HepG2 (cell line): ENCODE measurements around the gene CIBAR2. TPM values are rescaled to one million over a fixed set of nuclear protein-coding genes. Genes with fewer than 3 reads are reported as not detected.

ENCODE experiments used
- ATF7-NPFF ChIP-seq: sonication (generic); formaldehyde crosslinking; IDR thresholded peaks from 2 replicates; pipeline ENCODE4 v1.8.1; 2023; ENCODE audit warnings: mild to moderate bottlenecking, low read depth, missing genetic modification reagents, moderate library complexity
- FOXJ3 ChIP-seq: sonication (generic); formaldehyde crosslinking; IDR thresholded peaks from 2 replicates; pipeline ENCODE4 v1.4.0; 2020; ENCODE audit warnings: missing genetic modification reagents, mild to moderate bottlenecking, borderline replicate concordance
- KDM6A ChIP-seq: IDR thresholded peaks from 2 replicates; pipeline ENCODE4 v1.6.1; 2016; ENCODE audit warnings: low read depth
- MED1 ChIP-seq: sonication (generic); formaldehyde crosslinking; IDR thresholded peaks from 2 replicates; pipeline ENCODE4 v1.4.0; 2020; ENCODE audit warnings: missing genetic modification reagents
- NFKB2 ChIP-seq: sonication (generic); formaldehyde crosslinking; IDR thresholded peaks from 2 replicates; pipeline ENCODE4 v1.4.0; 2020; ENCODE audit warnings: missing genetic modification reagents, borderline replicate concordance
- NFKBIZ ChIP-seq: IDR thresholded peaks from 2 replicates; pipeline ENCODE4 v1.6.1; 2018; ENCODE audit warnings: missing genetic modification reagents, missing compliant biosample characterization
- RORA ChIP-seq: sonication (generic); formaldehyde crosslinking; IDR thresholded peaks from 2 replicates; pipeline ENCODE4 v1.5.0; 2020; ENCODE audit warnings: mild to moderate bottlenecking, missing genetic modification reagents, moderate library complexity
- RXRB ChIP-seq: IDR thresholded peaks from 2 replicates; pipeline ENCODE4 v1.6.1; 2016; ENCODE audit warnings: borderline replicate concordance, missing genetic modification reagents, missing compliant biosample characterization
- SAFB2 ChIP-seq: sonication (generic); formaldehyde crosslinking; IDR thresholded peaks from 2 replicates; pipeline ENCODE4 v1.5.1; 2020; ENCODE audit warnings: missing genetic modification reagents, low read depth, mild to moderate bottlenecking, borderline replicate concordance
- SAP130 ChIP-seq: IDR thresholded peaks from 2 replicates; pipeline ENCODE4 v1.6.1; 2016; ENCODE audit warnings: low read depth
- SOX6 ChIP-seq, 2 experiments: fragments of 450-650 bp in 1 of 2; sonication (generic) in 1 of 2; formaldehyde crosslinking in 1 of 2; IDR thresholded peaks; 2 replicates each; pipeline versions ENCODE4 v1.4.0 to v1.6.1; 2017 to 2020; ENCODE audit warnings: antibody characterized with exemption in 1 of 2, mild to moderate bottlenecking in 1 of 2, missing genetic modification reagents in 1 of 2
- ZMYM3 ChIP-seq: sonication (generic); formaldehyde crosslinking; IDR thresholded peaks from 2 replicates; pipeline ENCODE4 v1.5.1; 2020; ENCODE audit warnings: mild to moderate bottlenecking, missing genetic modification reagents
- ZNF253 ChIP-seq: sonication (generic); formaldehyde crosslinking; IDR thresholded peaks from 2 replicates; pipeline ENCODE4 v1.8.0; 2022; ENCODE audit warnings: mild to moderate bottlenecking, missing genetic modification reagents, borderline replicate concordance
- ZNF282 ChIP-seq: fragments of 450-650 bp; IDR thresholded peaks from 2 replicates; pipeline ENCODE4 v1.6.1; 2018; ENCODE audit not compliant: partially characterized antibody
- ZNF292 ChIP-seq: sonication (generic); formaldehyde crosslinking; IDR thresholded peaks from 2 replicates; pipeline ENCODE4 v1.8.1; 2022; ENCODE audit warnings: mild to moderate bottlenecking, low read depth, missing genetic modification reagents, borderline replicate concordance
- ZNF747 ChIP-seq: sonication (generic); formaldehyde crosslinking; IDR thresholded peaks from 2 replicates; pipeline ENCODE4 v1.8.1; 2023; ENCODE audit warnings: missing genetic modification reagents, mild to moderate bottlenecking, borderline replicate concordance
- ZNF792 ChIP-seq: IDR thresholded peaks from 2 replicates; pipeline ENCODE4 v1.6.1; 2016
- ZNF83 ChIP-seq: sonication (generic); formaldehyde crosslinking; IDR thresholded peaks from 2 replicates; pipeline ENCODE4 v1.4.0; 2020; ENCODE audit warnings: missing genetic modification reagents, mild to moderate bottlenecking, borderline replicate concordance
- polyA plus RNA-seq, 8 experiments: library from polyadenylated mRNA; depleted of rRNA in 3 of 8; stranded (reverse) in 7 of 8; unstranded in 1 of 8; fragments of >200 nt; fragmentation: Illumina TruSeq in 4 of 8; extraction: Trizol in 4 of 8; gene quantifications; 2 replicates each; pipeline versions ENCODE4 v1.2.1 to v1.2.3, GENCODE V29; 2011 to 2016; ENCODE audit warnings: low read depth in 4 of 8, missing spikeins in 1 of 8, mixed read lengths in 1 of 8; ENCODE audit not compliant: insufficient read depth in 1 of 8
- total RNA-seq, 5 experiments: library from RNA; depleted of rRNA; stranded (reverse); fragments of >200 nt; fragmentation: Illumina TruSeq; extraction: Trizol; gene quantifications; 2 replicates each; pipeline ENCODE4 v1.2.3, GENCODE V29; 2016; ENCODE audit warnings: low read depth in 1 of 5
- TF ChIP-seq, protein P1 (sequence below): sonication (generic); formaldehyde crosslinking; IDR thresholded peaks from 2 replicates; pipeline ENCODE4 v1.5.1; 2020; ENCODE audit warnings: mild to moderate bottlenecking, missing genetic modification reagents, borderline replicate concordance
- TF ChIP-seq, protein P2 (sequence below): sonication (generic); formaldehyde crosslinking; IDR thresholded peaks from 2 replicates; pipeline ENCODE4 v1.4.0; 2020; ENCODE audit warnings: missing genetic modification reagents
- TF ChIP-seq, protein P3 (sequence below): sonication (generic); formaldehyde crosslinking; conservative IDR thresholded peaks from 2 replicates; pipeline ENCODE4 v1.8.0; 2022; ENCODE audit warnings: low read depth, missing genetic modification reagents
- TF ChIP-seq, protein P4 (sequence below): IDR thresholded peaks from 2 replicates; pipeline ENCODE4 v1.6.1; 2016; ENCODE audit warnings: mild to moderate bottlenecking
- TF ChIP-seq, protein P5 (sequence below), 2 experiments: sonication (generic) in 1 of 2; formaldehyde crosslinking in 1 of 2; IDR thresholded peaks; 2 replicates each; pipeline versions ENCODE4 v1.4.0 to v1.6.1; 2018 to 2020; ENCODE audit warnings: missing genetic modification reagents in 2 of 2, borderline replicate concordance in 1 of 2, low read depth in 1 of 2, mild to moderate bottlenecking in 1 of 2, missing biosample characterization in 1 of 2

Gene CIBAR2
- total and polyA plus RNA-seq, 2 of the 13 experiments (the other 11 are each of a cell fraction or from before 2014, with no cell fraction given): not detected

DNA sequence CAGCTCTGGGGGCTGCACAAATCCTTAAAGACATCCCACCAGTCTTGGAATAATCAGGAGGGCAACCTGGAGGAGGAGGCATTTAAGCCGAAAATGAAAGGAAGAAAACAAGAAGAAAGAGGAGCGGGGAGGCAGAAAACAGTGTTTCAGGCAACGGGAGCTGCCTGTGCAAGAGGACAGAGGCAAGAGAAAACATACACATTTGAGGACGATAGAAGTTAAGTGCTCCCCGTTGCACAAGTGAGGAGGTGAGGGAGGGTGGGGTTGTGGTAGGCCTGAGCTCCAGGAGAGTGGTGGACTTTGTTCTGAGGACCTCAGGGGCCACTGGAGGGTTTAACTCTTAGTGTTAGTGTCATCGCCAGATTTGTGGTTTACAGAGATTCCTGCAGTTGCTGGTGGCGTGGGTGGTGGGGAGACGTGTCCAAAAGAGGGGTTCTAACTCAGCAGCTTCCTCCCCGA is 27.6 kb upstream of the CIBAR2 start (continued):
- no peak for TF ChIP-seq ZNF83
- no peak for TF ChIP-seq ZNF747 (CRISPR knock-in tag)
- no peak for TF ChIP-seq FOXJ3
- peak; percentile 77 for TF ChIP-seq SAP130 (CRISPR knock-in tag)
- TF ChIP-seq MED1 (CRISPR knock-in tag): peak; percentile 41; the same call in 1 of the 2 replicates
- TF ChIP-seq, protein P1, sequence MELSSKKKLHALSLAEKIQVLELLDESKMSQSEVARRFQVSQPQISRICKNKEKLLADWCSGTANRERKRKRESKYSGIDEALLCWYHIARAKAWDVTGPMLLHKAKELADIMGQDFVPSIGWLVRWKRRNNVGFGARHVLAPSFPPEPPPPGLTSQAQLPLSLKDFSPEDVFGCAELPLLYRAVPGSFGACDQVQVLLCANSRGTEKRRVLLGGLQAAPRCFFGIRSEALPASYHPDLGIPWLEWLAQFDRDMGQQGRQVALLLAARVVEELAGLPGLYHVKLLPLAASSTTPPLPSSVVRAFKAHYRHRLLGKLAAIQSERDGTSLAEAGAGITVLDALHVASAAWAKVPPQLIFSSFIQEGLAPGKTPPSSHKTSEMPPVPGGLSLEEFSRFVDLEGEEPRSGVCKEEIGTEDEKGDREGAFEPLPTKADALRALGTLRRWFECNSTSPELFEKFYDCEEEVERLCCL (CRISPR knock-in tag): no peak
- TF ChIP-seq, protein P2, sequence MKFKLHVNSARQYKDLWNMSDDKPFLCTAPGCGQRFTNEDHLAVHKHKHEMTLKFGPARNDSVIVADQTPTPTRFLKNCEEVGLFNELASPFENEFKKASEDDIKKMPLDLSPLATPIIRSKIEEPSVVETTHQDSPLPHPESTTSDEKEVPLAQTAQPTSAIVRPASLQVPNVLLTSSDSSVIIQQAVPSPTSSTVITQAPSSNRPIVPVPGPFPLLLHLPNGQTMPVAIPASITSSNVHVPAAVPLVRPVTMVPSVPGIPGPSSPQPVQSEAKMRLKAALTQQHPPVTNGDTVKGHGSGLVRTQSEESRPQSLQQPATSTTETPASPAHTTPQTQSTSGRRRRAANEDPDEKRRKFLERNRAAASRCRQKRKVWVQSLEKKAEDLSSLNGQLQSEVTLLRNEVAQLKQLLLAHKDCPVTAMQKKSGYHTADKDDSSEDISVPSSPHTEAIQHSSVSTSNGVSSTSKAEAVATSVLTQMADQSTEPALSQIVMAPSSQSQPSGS (CRISPR knock-in tag): 0 out of 2 replicates have a peak, but pooled peaks have one; percentile 53
- TF ChIP-seq KDM6A (CRISPR knock-in tag): peak; percentile 87
- TF ChIP-seq SAFB2 (CRISPR knock-in tag): no peak
- TF ChIP-seq, protein P3, sequence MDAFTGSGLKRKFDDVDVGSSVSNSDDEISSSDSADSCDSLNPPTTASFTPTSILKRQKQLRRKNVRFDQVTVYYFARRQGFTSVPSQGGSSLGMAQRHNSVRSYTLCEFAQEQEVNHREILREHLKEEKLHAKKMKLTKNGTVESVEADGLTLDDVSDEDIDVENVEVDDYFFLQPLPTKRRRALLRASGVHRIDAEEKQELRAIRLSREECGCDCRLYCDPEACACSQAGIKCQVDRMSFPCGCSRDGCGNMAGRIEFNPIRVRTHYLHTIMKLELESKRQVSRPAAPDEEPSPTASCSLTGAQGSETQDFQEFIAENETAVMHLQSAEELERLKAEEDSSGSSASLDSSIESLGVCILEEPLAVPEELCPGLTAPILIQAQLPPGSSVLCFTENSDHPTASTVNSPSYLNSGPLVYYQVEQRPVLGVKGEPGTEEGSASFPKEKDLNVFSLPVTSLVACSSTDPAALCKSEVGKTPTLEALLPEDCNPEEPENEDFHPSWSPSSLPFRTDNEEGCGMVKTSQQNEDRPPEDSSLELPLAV: no peak
- no peak for TF ChIP-seq ATF7-NPFF (CRISPR knock-in tag)
- TF ChIP-seq, protein P4, sequence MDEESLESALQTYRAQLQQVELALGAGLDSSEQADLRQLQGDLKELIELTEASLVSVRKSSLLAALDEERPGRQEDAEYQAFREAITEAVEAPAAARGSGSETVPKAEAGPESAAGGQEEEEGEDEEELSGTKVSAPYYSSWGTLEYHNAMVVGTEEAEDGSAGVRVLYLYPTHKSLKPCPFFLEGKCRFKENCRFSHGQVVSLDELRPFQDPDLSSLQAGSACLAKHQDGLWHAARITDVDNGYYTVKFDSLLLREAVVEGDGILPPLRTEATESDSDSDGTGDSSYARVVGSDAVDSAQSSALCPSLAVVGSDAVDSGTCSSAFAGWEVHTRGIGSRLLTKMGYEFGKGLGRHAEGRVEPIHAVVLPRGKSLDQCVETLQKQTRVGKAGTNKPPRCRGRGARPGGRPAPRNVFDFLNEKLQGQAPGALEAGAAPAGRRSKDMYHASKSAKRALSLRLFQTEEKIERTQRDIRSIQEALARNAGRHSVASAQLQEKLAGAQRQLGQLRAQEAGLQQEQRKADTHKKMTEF: peak; percentile 65; the same call in 1 of the 2 replicates
- peak; percentile 74 for TF ChIP-seq RXRB (CRISPR knock-in tag)
- no peak for TF ChIP-seq ZNF253 (CRISPR knock-in tag)
- TF ChIP-seq, protein P5, sequence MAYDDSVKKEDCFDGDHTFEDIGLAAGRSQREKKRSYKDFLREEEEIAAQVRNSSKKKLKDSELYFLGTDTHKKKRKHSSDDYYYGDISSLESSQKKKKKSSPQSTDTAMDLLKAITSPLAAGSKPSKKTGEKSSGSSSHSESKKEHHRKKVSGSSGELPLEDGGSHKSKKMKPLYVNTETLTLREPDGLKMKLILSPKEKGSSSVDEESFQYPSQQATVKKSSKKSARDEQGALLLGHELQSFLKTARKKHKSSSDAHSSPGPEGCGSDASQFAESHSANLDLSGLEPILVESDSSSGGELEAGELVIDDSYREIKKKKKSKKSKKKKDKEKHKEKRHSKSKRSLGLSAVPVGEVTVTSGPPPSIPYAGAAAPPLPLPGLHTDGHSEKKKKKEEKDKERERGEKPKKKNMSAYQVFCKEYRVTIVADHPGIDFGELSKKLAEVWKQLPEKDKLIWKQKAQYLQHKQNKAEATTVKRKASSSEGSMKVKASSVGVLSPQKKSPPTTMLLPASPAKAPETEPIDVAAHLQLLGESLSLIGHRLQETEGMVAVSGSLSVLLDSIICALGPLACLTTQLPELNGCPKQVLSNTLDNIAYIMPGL (CRISPR knock-in tag; IDR thresholded peaks at IDR 0.05; ENCODE audit: borderline replicate concordance in 1 of 2, low read depth in 1 of 2): peak in 1 of 2 experiments; percentile 61; a peak in 1 of 4 replicates
- TF ChIP-seq ZMYM3 (CRISPR knock-in tag): peak; percentile 87
- TF ChIP-seq SOX6 (IDR thresholded peaks at IDR 0.05): no peak
- peak; percentile 80 for TF ChIP-seq SOX6 (CRISPR knock-in tag; IDR thresholded peaks at IDR 0.05)
- no peak for TF ChIP-seq NFKBIZ
- TF ChIP-seq RORA (CRISPR knock-in tag): no peak
- peak; percentile 70; the same call in 1 of the 2 replicates for TF ChIP-seq ZNF792 (CRISPR knock-in tag)
- TF ChIP-seq ZNF292: peak; percentile 29; the same call in 1 of the 2 replicates
- no peak for TF ChIP-seq ZNF282
- no peak for TF ChIP-seq NFKB2
